HTR-8/SVneo (cell line): Measurements from ENCODE around the gene PSMF1.

Experiments
- DNase-seq: peaks from one replicate; pipeline ENCODE4 v3.0.0; 2011; ENCODE audit warnings: low spot score, mixed read lengths; ENCODE audit not compliant: insufficient read length
- FAIRE-seq: peaks from 2 replicates; lab custom pipeline; 2011; peaks lifted over from hg19 to GRCh38; lab: Jason Lieb, UNC

Gene PSMF1

DNA sequence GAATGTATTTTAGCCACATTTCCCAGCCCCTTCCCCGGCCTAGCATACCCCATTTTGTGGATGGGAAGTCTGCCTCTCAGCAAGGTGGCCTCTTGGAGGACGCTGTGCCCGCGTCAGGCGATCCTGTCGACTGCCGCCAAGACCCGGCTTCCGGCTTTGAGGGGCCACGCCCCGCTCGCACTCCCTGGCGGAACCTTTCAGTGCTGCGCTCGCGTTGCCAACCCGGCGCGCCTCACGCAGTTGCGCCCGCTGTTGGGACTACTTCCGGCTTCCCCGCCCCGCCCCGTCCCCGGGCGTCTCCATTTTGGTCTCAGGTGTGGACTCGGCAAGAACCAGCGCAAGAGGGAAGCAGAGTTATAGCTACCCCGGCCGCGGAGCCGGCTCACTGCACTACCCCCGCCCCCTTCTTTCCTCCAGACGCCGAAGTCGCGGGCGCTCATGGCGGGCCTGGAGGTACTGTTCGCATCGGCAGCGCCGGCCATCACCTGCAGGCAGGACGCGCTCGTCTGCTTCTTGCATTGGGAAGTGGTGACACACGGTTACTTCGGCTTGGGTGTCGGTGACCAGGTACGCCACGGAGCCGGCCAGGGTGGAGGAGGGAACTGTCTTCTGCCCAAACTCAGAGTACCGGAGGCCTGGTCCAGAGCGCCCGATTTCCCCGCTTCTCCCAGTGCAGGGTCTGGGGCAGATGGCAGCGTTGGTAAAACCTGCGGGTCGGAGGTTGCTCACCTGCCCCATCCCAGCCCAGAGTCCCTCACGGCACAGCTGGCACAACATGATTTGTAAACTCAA lies at the start of gene PSMF1:
TSS of gene PSMF1 (plus strand) at position 267 of the 792 bp plus-strand sequence. CDS start at position 439, 172 bp downstream.
- FAIRE-seq (peak; percentile 44), DNase-seq (peak; percentile 91)

DNA sequence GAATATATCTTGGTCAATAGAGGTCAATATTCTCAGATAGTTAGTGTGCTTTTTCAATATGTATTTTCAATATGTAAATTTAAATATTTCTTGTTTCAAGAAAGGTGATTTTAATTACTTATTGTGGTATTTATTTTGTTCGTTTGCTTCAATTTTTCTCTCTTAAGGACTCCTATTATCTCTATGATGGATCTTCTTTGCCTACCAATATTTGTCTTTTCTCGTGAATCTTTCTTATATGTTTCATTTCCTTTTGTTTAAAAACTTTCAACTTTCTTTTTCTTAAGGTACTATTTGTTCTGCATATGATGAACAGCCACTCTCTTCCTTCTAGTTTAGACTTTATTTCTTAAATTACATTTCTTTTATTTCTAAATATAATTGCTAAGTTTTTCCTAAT lies 46.1 kb upstream of the PSMF1 start:
- DNase-seq (no peak), FAIRE-seq (no peak)

GRCh38 chr20:1075616-1076015 lies 42.8 kb upstream of the PSMF1 start:
- DNase-seq (no peak), FAIRE-seq (no peak)

GRCh38 chr20:1081891-1082290 lies 36.5 kb upstream of the PSMF1 start:
- DNase-seq, result no peak
- no peak for FAIRE-seq

DNA sequence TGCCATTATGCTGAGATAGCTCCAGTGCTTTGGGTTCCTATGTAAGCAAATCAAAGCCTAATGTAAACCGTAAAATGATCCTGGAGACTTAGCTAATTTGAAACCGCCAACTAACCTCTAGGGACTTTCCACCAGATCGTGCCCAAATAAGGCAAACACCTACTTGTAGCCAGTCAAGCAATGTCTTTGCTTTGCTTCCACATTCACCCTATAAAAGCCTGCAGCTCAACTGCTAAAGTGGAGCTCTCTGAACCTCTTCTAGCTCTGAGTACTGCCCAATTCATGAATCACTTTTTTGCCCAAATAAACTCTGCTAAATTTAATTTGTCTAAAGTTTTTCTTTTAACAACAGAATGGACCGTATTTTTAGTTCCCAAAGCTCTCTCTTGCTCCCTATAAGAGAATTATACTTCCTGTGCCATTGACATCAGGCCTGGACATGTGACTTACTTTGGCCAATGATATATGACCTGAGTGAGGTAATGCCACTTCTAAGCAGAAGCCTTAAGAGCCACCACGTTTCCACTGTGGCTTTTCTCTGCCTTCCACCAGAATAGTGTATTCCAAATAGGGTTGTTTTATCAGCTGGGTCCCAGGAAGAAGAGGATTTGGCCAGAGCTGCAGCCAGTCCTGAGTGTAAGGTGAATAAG lies 34.8 kb upstream of the PSMF1 start:
- DNase-seq, result no peak
- no peak for FAIRE-seq

GRCh38 chr20:1085492-1086276 lies 32.7 kb upstream of the PSMF1 start:
- no peak for DNase-seq
- no peak for FAIRE-seq

- DNase-seq, result no peak
- no peak for FAIRE-seq
Measured at GRCh38 chr20:1086277-1087213, 31.9 kb upstream of the PSMF1 start.

GRCh38 chr20:1087311-1087905 lies 31.0 kb upstream of the PSMF1 start:
- DNase-seq (no peak), FAIRE-seq (peak; percentile 20)

- no peak for DNase-seq
- no peak for FAIRE-seq
Measured at GRCh38 chr20:1094751-1095150, 23.7 kb upstream of the PSMF1 start.

DNA sequence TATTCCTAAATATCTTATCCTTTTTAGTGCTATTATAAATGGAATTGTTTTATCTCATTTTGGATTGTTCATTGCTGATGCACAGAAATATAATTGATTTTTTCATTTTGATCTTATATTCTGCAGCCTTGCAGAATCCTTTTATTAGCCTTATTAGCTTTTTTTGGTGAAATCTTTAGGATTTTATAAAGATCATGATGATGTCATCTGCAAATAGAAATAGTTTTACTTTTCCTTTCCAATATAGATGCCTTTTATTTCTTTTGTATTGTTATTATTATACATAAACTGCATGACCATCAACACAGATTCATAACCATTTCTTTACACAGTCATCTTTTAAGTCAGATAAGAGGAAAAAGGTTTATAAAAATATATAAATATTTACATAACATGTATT lies 16.9 kb upstream of the PSMF1 start:
- DNase-seq (no peak), FAIRE-seq (no peak)

DNA sequence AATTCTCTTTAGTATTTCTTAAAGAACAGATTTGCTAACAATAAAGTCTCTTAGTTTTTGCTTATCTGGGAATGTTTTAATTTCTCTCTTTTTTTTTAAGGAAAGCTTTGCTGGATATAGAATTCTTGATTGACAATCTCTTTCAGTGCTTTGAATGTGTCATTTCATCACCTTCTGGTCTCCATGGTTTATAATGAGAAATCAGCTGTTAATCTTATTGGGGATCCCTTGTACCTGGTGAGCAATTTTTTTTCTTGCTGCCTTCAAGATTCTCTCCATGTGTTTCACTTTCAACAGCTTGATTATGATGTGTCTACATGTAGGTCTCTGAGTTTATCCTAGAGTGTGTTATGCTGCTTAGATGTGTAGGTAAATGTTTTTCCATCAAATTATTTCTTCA lies 16.4 kb upstream of the PSMF1 start:
- DNase-seq (no peak), FAIRE-seq (no peak)

DNA sequence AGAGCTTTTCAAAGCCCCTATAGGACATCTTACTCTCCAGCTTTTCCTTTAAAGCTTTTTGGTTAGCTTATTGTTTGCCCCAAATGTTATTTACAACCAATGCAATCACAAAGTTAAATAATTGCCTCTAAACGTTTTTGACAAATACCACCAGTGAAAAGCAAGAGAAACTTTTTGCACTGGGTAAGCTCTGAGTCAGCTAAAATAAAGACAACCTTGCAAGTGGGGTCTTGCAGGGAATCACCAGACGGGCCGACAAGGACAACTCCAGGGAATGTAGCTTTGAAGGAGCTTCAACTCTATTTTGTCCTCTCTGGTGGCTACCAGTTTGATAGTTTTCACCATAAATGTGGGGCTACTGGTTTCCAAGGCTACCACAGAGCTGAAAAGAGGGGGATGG lies 14.7 kb upstream of the PSMF1 start:
- no peak for FAIRE-seq
- DNase-seq, result no peak

GRCh38 chr20:1105599-1106194 lies 12.7 kb upstream of the PSMF1 start:
- DNase-seq (no peak), FAIRE-seq (no peak)

DNA sequence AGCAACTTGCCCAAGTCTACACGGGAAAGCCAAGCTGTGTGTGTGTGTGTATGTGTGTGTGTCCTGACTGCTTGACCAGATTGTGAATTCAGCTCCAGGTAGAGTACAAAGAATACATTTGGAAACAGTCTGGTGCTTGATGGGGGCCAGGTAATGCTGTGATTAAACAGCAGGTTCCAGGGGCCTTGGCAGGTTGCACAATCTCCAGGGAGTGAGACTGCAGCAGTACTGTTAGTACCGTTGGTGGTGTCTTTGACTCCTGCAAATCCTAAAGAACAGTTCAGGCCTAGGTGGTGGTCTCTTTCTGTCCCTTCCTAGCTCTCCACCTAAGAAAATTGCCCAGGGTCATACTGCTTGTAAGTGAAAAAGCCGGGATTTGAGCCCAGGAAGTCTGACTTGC lies 11.2 kb upstream of the PSMF1 start:
- DNase-seq (no peak), FAIRE-seq (no peak)

- FAIRE-seq, result no peak
- DNase-seq, result peak; percentile 63
Measured at GRCh38 chr20:1108437-1108920, 9.9 kb upstream of the PSMF1 start.

DNA sequence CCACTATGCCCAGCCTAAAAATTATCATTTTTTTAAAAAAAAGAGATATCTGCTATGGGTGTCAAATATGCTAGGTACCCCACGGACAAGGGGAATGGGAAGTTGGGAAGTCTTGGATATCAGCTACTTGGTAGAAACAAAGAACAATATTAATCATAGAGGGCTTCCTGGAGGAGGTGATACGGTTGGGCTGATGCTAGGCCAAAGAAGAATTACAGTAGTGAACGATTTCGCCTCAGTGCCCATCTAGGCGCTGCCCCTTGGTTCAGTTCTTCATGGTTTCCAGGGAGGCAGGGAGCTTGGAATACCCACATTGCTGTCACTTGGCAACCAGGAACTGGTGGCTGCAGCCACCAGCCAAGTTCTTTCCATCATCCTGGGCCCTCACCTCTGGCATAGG lies 5.5 kb upstream of the PSMF1 start:
- no peak for FAIRE-seq

GRCh38 chr20:1118004-1118335 lies 432 bp upstream of the PSMF1 start:
- FAIRE-seq (no peak), DNase-seq (no peak)

More for the DNA sequence above, 5.5 kb upstream of the PSMF1 start:
- no peak for DNase-seq

GRCh38 chr20:1119128-1119505 lies 715 bp downstream of the PSMF1 start:
- FAIRE-seq (no peak), DNase-seq (no peak)

DNA sequence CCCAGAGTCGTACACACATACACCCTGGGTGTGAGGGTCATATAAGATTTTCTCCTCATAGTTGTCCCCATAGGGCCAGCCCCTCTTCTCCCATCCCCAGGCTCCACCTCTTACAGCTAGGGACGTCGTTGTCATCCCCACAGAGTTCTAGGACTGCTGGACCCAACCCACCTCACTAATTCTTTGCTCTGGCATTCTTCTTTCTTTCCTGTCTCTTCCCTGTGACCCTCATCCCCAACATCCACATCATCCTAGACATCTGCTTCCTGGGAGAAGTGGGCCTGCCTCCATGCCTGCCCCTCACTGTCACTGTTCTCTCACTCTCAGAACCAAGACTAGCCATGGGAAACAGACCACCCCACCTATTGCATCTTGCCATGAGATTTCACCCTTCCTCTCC lies 1.1 kb downstream of the PSMF1 start:
- DNase-seq (no peak), FAIRE-seq (no peak)
